Measurements from ENCODE around the gene TFAP2A. TPM values are rescaled to one million over a fixed set of nuclear protein-coding genes. Genes with fewer than 3 reads are reported as not detected.

Gene TFAP2A
- total RNA-seq, 3 donors from 2014 or later: 25.2 to 46.0 TPM; not detected in 1

GRCh38 chr6:10421921-10422736 lies 7.3 kb upstream of the TFAP2A start:
- peaks cover 0 to 6% of the 10 kb centered on the region in 2 donors for H3K4me1 ChIP-seq
- H3K27ac ChIP-seq: peak overlapping the region; percentile 97 to 98
- no peak overlapping the region for H3K4me3 ChIP-seq
- H3K36me3 ChIP-seq: no peaks in the 10 kb centered on the region
- H3K27me3 ChIP-seq: peaks cover 1 to 43% of the 10 kb centered on the region in 2 donors
- H3K9me3 ChIP-seq: no peaks in the 10 kb centered on the region
- TF ChIP-seq, protein P1, sequence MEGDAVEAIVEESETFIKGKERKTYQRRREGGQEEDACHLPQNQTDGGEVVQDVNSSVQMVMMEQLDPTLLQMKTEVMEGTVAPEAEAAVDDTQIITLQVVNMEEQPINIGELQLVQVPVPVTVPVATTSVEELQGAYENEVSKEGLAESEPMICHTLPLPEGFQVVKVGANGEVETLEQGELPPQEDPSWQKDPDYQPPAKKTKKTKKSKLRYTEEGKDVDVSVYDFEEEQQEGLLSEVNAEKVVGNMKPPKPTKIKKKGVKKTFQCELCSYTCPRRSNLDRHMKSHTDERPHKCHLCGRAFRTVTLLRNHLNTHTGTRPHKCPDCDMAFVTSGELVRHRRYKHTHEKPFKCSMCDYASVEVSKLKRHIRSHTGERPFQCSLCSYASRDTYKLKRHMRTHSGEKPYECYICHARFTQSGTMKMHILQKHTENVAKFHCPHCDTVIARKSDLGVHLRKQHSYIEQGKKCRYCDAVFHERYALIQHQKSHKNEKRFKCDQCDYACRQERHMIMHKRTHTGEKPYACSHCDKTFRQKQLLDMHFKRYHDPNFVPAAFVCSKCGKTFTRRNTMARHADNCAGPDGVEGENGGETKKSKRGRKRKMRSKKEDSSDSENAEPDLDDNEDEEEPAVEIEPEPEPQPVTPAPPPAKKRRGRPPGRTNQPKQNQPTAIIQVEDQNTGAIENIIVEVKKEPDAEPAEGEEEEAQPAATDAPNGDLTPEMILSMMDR (IDR thresholded peaks at IDR 0.05): no peak
- TF ChIP-seq POLR2AphosphoS5 (IDR thresholded peaks at IDR 0.05) (no peak), POLR2A (IDR thresholded peaks at IDR 0.05) (no peak)
- intact Hi-C loops (cut with DNase I; ENCODE audit: low total_unique reads): no loop called here
- no peak for DNase-seq (ENCODE audit: low spot score in 2 of 2)

DNA sequence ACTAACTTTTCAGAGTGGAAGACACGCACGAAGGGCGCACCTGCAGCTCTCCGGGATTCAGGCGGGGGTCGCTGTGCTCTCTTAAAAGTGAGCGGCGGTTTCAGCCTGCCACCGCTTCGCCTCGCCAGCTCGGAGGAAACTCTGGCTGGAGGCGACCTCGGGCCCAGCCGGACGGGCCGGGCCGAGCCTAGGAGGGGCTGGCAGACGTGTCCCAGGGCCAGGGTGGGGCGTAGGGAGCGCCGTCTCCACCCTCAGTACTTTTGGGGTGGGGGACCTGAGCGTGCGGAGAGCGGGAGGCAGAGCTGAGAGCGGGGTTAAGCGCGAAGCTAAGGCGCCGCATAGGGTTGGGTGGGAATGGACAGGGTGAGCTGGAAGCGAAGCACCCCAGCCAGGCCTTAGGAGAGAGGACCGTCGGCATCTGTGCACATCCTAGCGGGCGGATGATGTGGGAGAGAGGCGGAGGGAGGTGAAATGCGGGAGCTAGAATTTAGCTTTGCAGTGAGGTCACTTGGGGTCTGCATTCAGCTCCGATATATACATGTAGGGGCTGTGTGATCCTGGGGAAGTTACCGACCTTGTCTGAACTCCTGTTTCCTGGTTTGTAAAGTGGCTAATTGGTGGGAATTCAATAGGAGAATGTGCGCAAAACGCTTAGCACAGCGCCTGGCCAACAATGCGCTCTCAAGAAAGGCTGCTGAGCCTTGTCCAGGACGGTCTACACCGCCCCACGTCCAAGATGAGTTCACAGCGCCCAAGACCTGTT lies 6.5 kb upstream of the TFAP2A start:
- peaks cover 5 to 51% of the 10 kb centered on the region in 2 donors for H3K27me3 ChIP-seq
- peak overlapping the region; percentile 97 to 98 for H3K27ac ChIP-seq
- no peaks in the 10 kb centered on the region for H3K36me3 ChIP-seq
- H3K4me1 ChIP-seq: peaks cover 0 to 6% of the 10 kb centered on the region in 2 donors
- H3K4me3 ChIP-seq: no peak overlapping the region
- H3K9me3 ChIP-seq: no peaks in the 10 kb centered on the region
- intact Hi-C loops (cut with DNase I; ENCODE audit: low total_unique reads): no loop called here
- TF ChIP-seq, protein P1 (IDR thresholded peaks at IDR 0.05): no peak
- TF ChIP-seq POLR2AphosphoS5 (IDR thresholded peaks at IDR 0.05): no peak
- no peak for TF ChIP-seq POLR2A (IDR thresholded peaks at IDR 0.05)
- no peak for DNase-seq (ENCODE audit: low spot score in 2 of 2)

GRCh38 chr6:10420546-10421157 lies 5.8 kb upstream of the TFAP2A start:
- peaks cover 0 to 6% of the 10 kb centered on the region in 2 donors for H3K4me1 ChIP-seq
- H3K4me3 ChIP-seq: peak overlapping the region in 2 of 3 donors; percentile 59 to 95
- peak overlapping the region; percentile 97 to 98 for H3K27ac ChIP-seq
- TF ChIP-seq POLR2A (IDR thresholded peaks at IDR 0.05) (no peak), POLR2AphosphoS5 (IDR thresholded peaks at IDR 0.05) (no peak)
- TF ChIP-seq, protein P1 (IDR thresholded peaks at IDR 0.05): no peak
- no peaks in the 10 kb centered on the region for H3K9me3 ChIP-seq
- H3K36me3 ChIP-seq: no peaks in the 10 kb centered on the region
- intact Hi-C loops (cut with DNase I; ENCODE audit: low total_unique reads): no loop called here
- H3K27me3 ChIP-seq: peaks cover 5 to 56% of the 10 kb centered on the region in 2 donors
- DNase-seq (ENCODE audit: low spot score in 2 of 2): no peak

DNA sequence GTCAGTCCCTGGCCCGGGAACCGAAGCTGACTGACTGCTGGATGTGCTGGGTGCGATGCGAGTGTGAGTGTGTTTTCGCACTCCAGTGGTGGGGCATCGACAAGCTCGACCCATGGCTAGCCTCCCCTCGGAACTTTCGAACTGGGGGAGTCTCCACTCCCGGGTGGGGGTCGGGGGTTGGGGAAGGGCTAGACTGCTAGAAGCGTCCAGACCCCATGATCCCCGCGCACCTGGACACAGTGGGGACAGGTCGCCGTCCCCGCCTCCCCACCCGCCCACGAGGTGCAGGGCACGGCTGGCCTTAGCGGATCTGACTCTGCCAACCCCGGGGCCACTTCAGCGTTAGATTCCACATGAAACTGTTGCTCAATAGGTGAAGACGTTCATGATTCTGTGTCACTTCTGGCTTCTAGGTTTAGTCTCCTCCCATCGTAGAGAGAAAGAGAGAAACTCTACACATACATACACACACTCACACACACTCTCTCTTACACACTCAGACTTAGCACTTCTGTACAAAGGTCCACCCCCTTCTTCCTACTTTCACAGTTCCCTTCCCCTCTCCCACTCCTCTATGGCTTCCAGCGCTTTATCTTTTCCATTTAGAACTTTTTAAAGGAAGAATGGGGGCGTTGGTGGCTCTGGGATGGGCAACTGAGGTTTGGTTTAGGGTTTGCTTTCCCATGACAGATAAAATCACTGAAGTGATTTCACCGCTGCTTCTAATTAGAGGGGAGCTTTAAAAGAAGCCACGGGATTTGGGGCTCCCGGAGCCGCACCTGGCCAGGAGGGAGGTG lies 5.1 kb upstream of the TFAP2A start:
- Histone ChIP-seq H3K4me3 (peak overlapping the region in 2 of 3 donors; percentile 59 to 95), H3K27ac (peak overlapping the region; percentile 97 to 98), H3K36me3 (no peaks in the 10 kb centered on the region), H3K27me3 (peaks cover 5 to 62% of the 10 kb centered on the region in 2 donors), H3K4me1 (peaks cover 0 to 6% of the 10 kb centered on the region in 2 donors), H3K9me3 (no peaks in the 10 kb centered on the region)
- DNase-seq (ENCODE audit: low spot score in 2 of 2): peak; percentile 69 to 73
- intact Hi-C loops (cut with DNase I; ENCODE audit: low total_unique reads): no loop called here
- TF ChIP-seq, protein P1 (IDR thresholded peaks at IDR 0.05): no peak
- TF ChIP-seq POLR2A (IDR thresholded peaks at IDR 0.05): peak; percentile 27
- peak in 1 of 3 donors; percentile 27 for TF ChIP-seq POLR2AphosphoS5 (IDR thresholded peaks at IDR 0.05)

Measured in breast epithelium (tissue), 4 donors.